OCI-LY7 (cell line): ENCODE measurements around the gene CST3. TPM values are rescaled to one million over a fixed set of nuclear protein-coding genes. Genes with fewer than 3 reads are reported as not detected.

ENCODE experiments used
- BruUV-seq: library from RNA; stranded (reverse); fragments of 400-500 nt; replicated peaks from 2 replicates; lab custom pipeline; 2021; lab: Mats Ljungman, UMichigan
- CTCF ChIA-PET: fragments of 300-600 bp; sonication (Branson Sonifier 250); formaldehyde crosslinking; loops from one replicate; lab custom pipeline; 2022; ENCODE audit warnings: antibody characterized with exemption; ENCODE audit not compliant: unreplicated experiment; lab: Charles Lee
- POLR2A ChIA-PET: fragments of 300-600 bp; sonication (Branson Sonifier 250); formaldehyde crosslinking; loops from one replicate; lab custom pipeline; 2022; ENCODE audit warnings: antibody characterized with exemption; lab: Charles Lee
- DNase-seq: peaks from one replicate; pipeline ENCODE4 v3.0.0-alpha.2; 2015; ENCODE audit warnings: low spot score
- H2AFZ ChIP-seq: fragments of 200-600 bp; sonication (generic), shearing (Covaris generic); 2 replicates; pipeline ENCODE4 v1.6.1; 2014; ENCODE audit warnings: mild to moderate bottlenecking, antibody characterized with exemption, low read length, moderate library complexity
- H3K27ac ChIP-seq: fragments of 200-600 bp; sonication (generic); 2 replicates; pipeline ENCODE4 v1.5.1; 2014; ENCODE audit warnings: mixed run types, low read depth, mild to moderate bottlenecking, moderate library complexity, low read length, inconsistent platforms; ENCODE audit not compliant: poor library complexity, severe bottlenecking
- H3K36me3 ChIP-seq: fragments of 200-600 bp; sonication (generic); 2 replicates; pipeline ENCODE4 v1.6.1; 2014; ENCODE audit warnings: mild to moderate bottlenecking, antibody characterized with exemption, low read length, moderate library complexity, mixed read lengths; ENCODE audit not compliant: insufficient read depth
- H3K4me1 ChIP-seq: fragments of 200-600 bp; sonication (generic); 2 replicates; pipeline ENCODE4 v1.5.1; 2014; ENCODE audit warnings: mild to moderate bottlenecking, low read length; ENCODE audit not compliant: insufficient read depth, poor library complexity, severe bottlenecking
- H3K4me2 ChIP-seq: fragments of 200-600 bp; sonication (generic); 2 replicates; pipeline ENCODE4 v1.6.1; 2014; ENCODE audit warnings: mild to moderate bottlenecking, low read length
- H3K4me3 ChIP-seq: fragments of 200-600 bp; sonication (generic); 2 replicates; pipeline ENCODE4 v1.5.1; 2014; ENCODE audit warnings: mild to moderate bottlenecking, low read depth, low read length; ENCODE audit not compliant: poor library complexity, severe bottlenecking
- H3K79me2 ChIP-seq: fragments of 200-600 bp; sonication (generic); 2 replicates; pipeline ENCODE4 v1.6.1; 2016; ENCODE audit warnings: low read depth, mild to moderate bottlenecking, low read length, moderate library complexity, mixed read lengths; ENCODE audit not compliant: insufficient read depth
- H3K9me2 ChIP-seq: fragments of 200-600 bp; sonication (generic); 2 replicates; pipeline ENCODE4 v1.6.1; 2016; ENCODE audit warnings: mild to moderate bottlenecking, low read length, mixed read lengths; ENCODE audit not compliant: insufficient read depth
- H3K9me3 ChIP-seq: fragments of 200-600 bp; sonication (generic); 2 replicates; pipeline ENCODE4 v1.6.1; 2014; ENCODE audit warnings: mild to moderate bottlenecking, mixed run types, low read length, mixed read lengths
- H4K20me1 ChIP-seq: fragments of 200-600 bp; sonication (generic); 2 replicates; pipeline ENCODE4 v1.6.1; 2014; ENCODE audit warnings: mild to moderate bottlenecking, antibody characterized with exemption, low read length, moderate library complexity, mixed read lengths; ENCODE audit not compliant: insufficient read depth
- CTCF ChIP-seq: fragments of 200-600 bp; sonication (generic); conservative IDR thresholded peaks from 2 replicates; pipeline ENCODE4 v1.5.1; 2014; ENCODE audit warnings: mild to moderate bottlenecking, antibody characterized with exemption, low read length, moderate library complexity, mixed read lengths
- EZH2phosphoT487 ChIP-seq: fragments of 200-600 bp; sonication (generic); IDR thresholded peaks from 2 replicates; pipeline ENCODE4 v1.6.1; 2018; ENCODE audit warnings: low read depth, borderline replicate concordance, mild to moderate bottlenecking, mixed run types, antibody characterized with exemption, low read length, moderate library complexity, mixed read lengths
- intact Hi-C: fragments of 100-400 bp; cut with micrococcal nuclease; formaldehyde crosslinking; loops from one replicate; pipeline ENCODE4 v1.10.0; 2022; ENCODE audit not compliant: unreplicated experiment
- total RNA-seq, 2 experiments: library from RNA; depleted of rRNA in 1 of 2; stranded (reverse); fragments of >200 nt in 1 of 2; shearing (Covaris generic) in 1 of 2; gene quantifications; 2 replicates each; pipeline ENCODE4 v1.2.3, GENCODE V29; 2014 to 2022

The CST3 gene
- total RNA-seq, 2 experiments from 2014 or later = not detected

GRCh38 chr20:23629542-23630391 lies 8.0 kb downstream of the CST3 start:
- ChIA-PET CTCF (interaction anchor here (0.6 kb wide), 1 partner anchor 783 kb away, joined by 3 read pairs; no protein-coding TSS in a partner anchor), POLR2A (interaction anchor here (0.6 kb wide), 1 partner anchor 1925 kb away, joined by 3 read pairs; no protein-coding TSS in a partner anchor)
- Histone ChIP-seq H3K9me3 (no peaks in the 10 kb centered on the region), H2AFZ (no peak overlapping the region), H3K27ac (no peak overlapping the region), H3K9me2 (no peaks in the 10 kb centered on the region), H3K79me2 (no peaks in the 10 kb centered on the region), H3K4me3 (no peak overlapping the region), H3K4me1 (no peaks in the 10 kb centered on the region), H3K36me3 (no peaks in the 10 kb centered on the region), H3K4me2 (no peak overlapping the region), H4K20me1 (no peaks in the 10 kb centered on the region)
- TF ChIP-seq CTCF = no peak
- TF ChIP-seq EZH2phosphoT487 = no peak
- intact Hi-C loops = no loop called here
- BruUV-seq = no TSS peak
- no peak for DNase-seq

DNA sequence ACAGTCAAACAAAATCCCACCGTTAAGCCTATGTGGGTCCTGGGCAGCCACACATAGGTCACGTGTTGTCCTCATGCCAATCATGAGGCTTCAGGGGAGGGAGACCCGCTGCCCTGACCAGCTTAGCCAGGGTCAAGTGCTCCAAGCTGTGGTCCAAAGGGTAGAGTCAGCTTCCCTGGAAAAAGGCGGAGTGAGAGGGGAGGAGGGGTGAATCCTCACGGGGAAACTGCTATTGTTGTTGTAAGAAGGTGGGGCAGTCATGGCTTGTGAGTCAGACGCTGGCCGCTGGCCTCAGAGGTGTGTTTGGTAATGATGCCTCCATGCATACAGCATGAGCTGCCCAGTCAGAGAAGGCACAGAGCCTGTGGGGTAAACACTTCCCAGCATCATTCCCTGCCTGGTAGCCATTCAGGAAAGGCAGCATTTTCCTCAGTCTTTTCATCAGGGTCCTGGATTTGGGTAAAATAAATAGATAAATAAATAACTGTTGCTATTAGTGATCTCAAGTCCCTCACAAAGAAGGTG lies 8.7 kb downstream of the CST3 start:
- H3K4me1 ChIP-seq = no peaks in the 10 kb centered on the region
- H3K36me3 ChIP-seq = no peaks in the 10 kb centered on the region
- no peak for DNase-seq
- ChIA-PET CTCF (no interaction called here), POLR2A (no interaction called here)
- no peak overlapping the region for H2AFZ ChIP-seq
- no peaks in the 10 kb centered on the region for H3K9me3 ChIP-seq
- TF ChIP-seq EZH2phosphoT487 = no peak
- no peak for TF ChIP-seq CTCF
- no peak overlapping the region for H3K4me3 ChIP-seq
- H4K20me1 ChIP-seq = no peaks in the 10 kb centered on the region
- no peak overlapping the region for H3K4me2 ChIP-seq
- H3K79me2 ChIP-seq = no peaks in the 10 kb centered on the region
- no TSS peak for BruUV-seq
- H3K27ac ChIP-seq = no peak overlapping the region
- H3K9me2 ChIP-seq = no peaks in the 10 kb centered on the region
- intact Hi-C loops = no loop called here
